K562 (cell line): ENCODE measurements around the gene ZNF326. TPM values are rescaled to one million over a fixed set of nuclear protein-coding genes. Genes with fewer than 3 reads are reported as not detected.

Experiments
- ATAC-seq: fragments of 200-7000 bp; cut with Tn5 transposase; 3 replicates; pipeline ENCODE4 v1.9.1; 2020; ENCODE audit warnings: moderate library complexity
- BruUV-seq: library from RNA; stranded (reverse); fragments of 400-500 nt; replicated peaks from 2 replicates; lab custom pipeline; 2021; lab: Mats Ljungman, UMichigan
- CTCF ChIA-PET: fragments of 300-600 bp; formaldehyde crosslinking; extraction: SDS; loops from one replicate; lab custom pipeline; 2021; ENCODE audit warnings: low intra/inter-chr PET ratio; lab: Yijun Ruan, JAX
- POLR2A ChIA-PET: fragments of 300-600, 350-650 bp; sonication (Branson Sonifier 250); formaldehyde crosslinking; extraction: SDS; loops from one replicate; lab custom pipeline; 2021; ENCODE audit warnings: antibody characterized with exemption, inconsistent platforms; lab: Yijun Ruan, JAX
- DNase-seq, 4 experiments: peaks; one replicate each; pipeline versions ENCODE4 v3.0.0 to v3.0.0-alpha.2; 2011 to 2018; ENCODE audit warnings: low spot score in 3 of 4, mixed read lengths in 3 of 4; ENCODE audit errors: extremely low read depth in 1 of 4
- FAIRE-seq: peaks from 2 replicates; lab custom pipeline; 2011; peaks lifted over from hg19 to GRCh38; lab: Jason Lieb, UNC
- H2AFZ ChIP-seq: 2 replicates; pipeline ENCODE4 v1.6.0; 2011; ENCODE audit warnings: low read depth, low read length, control low read depth, inconsistent platforms
- H3K27ac ChIP-seq: fragments of 200-600 bp; 3 replicates; pipeline ENCODE4 v1.8.0; 2011; ENCODE audit warnings: low read depth, mild to moderate bottlenecking, control low read depth, inconsistent platforms, low read length, moderate library complexity, mixed read lengths; ENCODE audit errors: extremely low read depth
- H3K27me3 ChIP-seq, 2 experiments: fragments of 300-600 bp in 1 of 2; 2 replicates in 1 of 2; 3 replicates in 1 of 2; pipeline versions ENCODE4 v1.6.0 to v1.8.0; 2011; ENCODE audit warnings: inconsistent platforms in 2 of 2, low read length in 2 of 2, mild to moderate bottlenecking in 1 of 2, mixed read lengths in 1 of 2, moderate library complexity in 1 of 2; ENCODE audit not compliant: control insufficient read depth in 2 of 2, insufficient read depth in 2 of 2
- H3K36me3 ChIP-seq: fragments of 300-600 bp; 3 replicates; pipeline ENCODE4 v1.8.0; 2011; ENCODE audit warnings: mild to moderate bottlenecking, low read length, inconsistent platforms; ENCODE audit not compliant: control insufficient read depth, insufficient read depth
- H3K4me1 ChIP-seq, 2 experiments: fragments of 200-600 bp in 1 of 2; replicated peaks in 1 of 2; 2 replicates in 1 of 2; 3 replicates in 1 of 2; pipeline versions ENCODE4 v1.5.1 to v1.8.0; 2011; ENCODE audit warnings: inconsistent platforms in 2 of 2, low read length in 2 of 2, mild to moderate bottlenecking in 1 of 2, mixed read lengths in 1 of 2, moderate library complexity in 1 of 2; ENCODE audit not compliant: control insufficient read depth in 2 of 2, insufficient read depth in 2 of 2
- H3K4me2 ChIP-seq: 2 replicates; pipeline ENCODE4 v1.6.1; 2011; ENCODE audit warnings: low read length, control low read depth, inconsistent platforms, mixed read lengths; ENCODE audit not compliant: insufficient read depth
- H3K4me3 ChIP-seq: fragments of 200-600 bp; sonication (generic), shearing (Covaris generic); 2 replicates; pipeline ENCODE4 v1.5.1; 2016; ENCODE audit warnings: control low read depth, inconsistent platforms
- H3K79me2 ChIP-seq: fragments of 200-600 bp; 3 replicates; pipeline ENCODE4 v1.8.0; 2011; ENCODE audit warnings: low read length, inconsistent platforms; ENCODE audit not compliant: control insufficient read depth, insufficient read depth
- H3K9ac ChIP-seq, 2 experiments: 2 replicates each; pipeline versions ENCODE4 v1.6.0 to v1.6.1; 2011; ENCODE audit warnings: low read depth in 2 of 2, low read length in 2 of 2, control low read depth in 1 of 2, inconsistent platforms in 1 of 2, mild to moderate bottlenecking in 1 of 2, mixed read lengths in 1 of 2; ENCODE audit not compliant: insufficient read depth in 1 of 2
- H3K9me1 ChIP-seq: one replicate; pipeline ENCODE4 v1.6.0; 2011; ENCODE audit warnings: inconsistent platforms, mild to moderate bottlenecking, low read length, moderate library complexity; ENCODE audit not compliant: control insufficient read depth, insufficient read depth
- H3K9me3 ChIP-seq: replicated peaks from 2 replicates; pipeline ENCODE4 v1.5.1; 2011; ENCODE audit warnings: low read depth, low read length, inconsistent platforms; ENCODE audit not compliant: control insufficient read depth, insufficient read depth
- H4K20me1 ChIP-seq: replicated peaks from 2 replicates; pipeline ENCODE4 v1.6.1; 2011; ENCODE audit warnings: low read length, inconsistent platforms, mixed read lengths; ENCODE audit not compliant: control insufficient read depth, insufficient read depth
- ARID1B ChIP-seq: fragments of 450-650 bp; IDR thresholded peaks from 2 replicates; pipeline ENCODE4 v1.6.1; 2016; ENCODE audit warnings: antibody characterized with exemption, mild to moderate bottlenecking, inconsistent platforms
- ARNT ChIP-seq, 2 experiments: fragments of 450-650 bp; IDR thresholded peaks; 2 replicates each; pipeline ENCODE4 v1.6.1; 2016; ENCODE audit warnings: mild to moderate bottlenecking in 1 of 2
- C11orf30 ChIP-seq: fragments of 450-650 bp; IDR thresholded peaks from 2 replicates; pipeline ENCODE4 v1.6.1; 2016; ENCODE audit warnings: low read depth, mild to moderate bottlenecking
- DACH1 ChIP-seq: fragments of 450-650 bp; IDR thresholded peaks from 2 replicates; pipeline ENCODE4 v1.6.1; 2018; ENCODE audit not compliant: partially characterized antibody
- EHMT2 ChIP-seq: fragments of 450-650 bp; IDR thresholded peaks from 2 replicates; pipeline ENCODE4 v1.6.1; 2018; ENCODE audit warnings: antibody characterized with exemption
- FOXK2 ChIP-seq, 2 experiments: fragments of 450-650 bp; IDR thresholded peaks in 1 of 2; conservative IDR thresholded peaks in 1 of 2; 2 replicates each; pipeline ENCODE4 v1.6.1; 2016; ENCODE audit warnings: low read depth in 2 of 2, mild to moderate bottlenecking in 1 of 2
- HDAC1 ChIP-seq, 2 experiments: fragments of 450-650 bp; IDR thresholded peaks; 2 replicates each; pipeline ENCODE4 v1.6.1; 2016 to 2017; ENCODE audit warnings: inconsistent platforms in 1 of 2, mild to moderate bottlenecking in 1 of 2, moderate library complexity in 1 of 2
- HDAC2 ChIP-seq: fragments of 450-650 bp; IDR thresholded peaks from 2 replicates; pipeline ENCODE4 v1.6.1; 2016; ENCODE audit warnings: mild to moderate bottlenecking
- MAFF ChIP-seq: IDR thresholded peaks from 2 replicates; pipeline ENCODE4 v1.6.1; 2012; ENCODE audit warnings: low read length, improper control_type of control experiment
- MAFK ChIP-seq: IDR thresholded peaks from 2 replicates; pipeline ENCODE4 v1.6.1; 2011; ENCODE audit warnings: low read length, improper control_type of control experiment
- MTA1 ChIP-seq: fragments of 450-650 bp; IDR thresholded peaks from 2 replicates; pipeline ENCODE4 v1.6.1; 2017; ENCODE audit warnings: borderline replicate concordance
- NR2C1 ChIP-seq, 2 experiments: fragments of 450-650 bp; IDR thresholded peaks; 2 replicates each; pipeline ENCODE4 v1.6.1; 2017; ENCODE audit warnings: mild to moderate bottlenecking in 2 of 2, antibody characterized with exemption in 1 of 2, inconsistent platforms in 1 of 2, missing compliant biosample characterization in 1 of 2, missing genetic modification characterization in 1 of 2
- NR2C2 ChIP-seq, 2 experiments: fragments of 200-800 bp in 1 of 2; sonication (Bioruptor generic) in 1 of 2; sonication (generic) in 1 of 2; formaldehyde crosslinking in 1 of 2; IDR thresholded peaks; 2 replicates each; pipeline versions ENCODE4 v1.6.1 to v1.8.0; 2016 to 2022; ENCODE audit warnings: mild to moderate bottlenecking in 1 of 2, missing compliant biosample characterization in 1 of 2, missing genetic modification characterization in 1 of 2, missing genetic modification reagents in 1 of 2
- PBX2 ChIP-seq, 2 experiments: IDR thresholded peaks in 1 of 2; conservative IDR thresholded peaks in 1 of 2; 2 replicates each; pipeline ENCODE4 v1.6.1; 2016; ENCODE audit warnings: low read depth in 2 of 2, mild to moderate bottlenecking in 1 of 2, missing compliant biosample characterization in 1 of 2, missing genetic modification characterization in 1 of 2, moderate library complexity in 1 of 2
- SOX6 ChIP-seq: fragments of 450-650 bp; IDR thresholded peaks from 2 replicates; pipeline ENCODE4 v1.6.1; 2014; ENCODE audit warnings: mild to moderate bottlenecking
- TFE3 ChIP-seq: fragments of 450-650 bp; formaldehyde crosslinking; IDR thresholded peaks from 2 replicates; pipeline ENCODE4 v1.4.0; 2020; ENCODE audit warnings: mild to moderate bottlenecking, mixed read lengths
- ZNF444 ChIP-seq: fragments of 250-450 bp; sonication (Bioruptor Pico); IDR thresholded peaks from 2 replicates; pipeline ENCODE4 v1.4.0; 2020; ENCODE audit warnings: mild to moderate bottlenecking, moderate library complexity
- ZNF551 ChIP-seq: fragments of 250-450 bp; sonication (Bioruptor Pico); IDR thresholded peaks from 2 replicates; pipeline ENCODE4 v1.5.0; 2021; ENCODE audit warnings: mild to moderate bottlenecking, moderate library complexity
- ZNF57 ChIP-seq: fragments of 450-650 bp; formaldehyde crosslinking; IDR thresholded peaks from 2 replicates; pipeline ENCODE4 v1.4.0; 2020; ENCODE audit warnings: mild to moderate bottlenecking, moderate library complexity
- WGBS: fragments of 100-300 bp; shearing (Covaris generic); methylation state at CpG from one replicate; pipeline ENCODE4 v1.1.6; 2016; ENCODE audit warnings: low coverage, mixed read lengths; ENCODE audit not compliant: insufficient coverage; ENCODE audit errors: missing lambda C conversion rate; 5-methylcytosine and 5-hydroxymethylcytosine counted together
- in situ Hi-C: fragments of 300-500 bp; cut with MboI; formaldehyde crosslinking; loops from 4 replicates; pipeline ENCODE4 v1.15.0; 2018; ENCODE audit warnings: inconsistent platforms, mixed read lengths
- intact Hi-C: fragments of 100-400 bp; cut with micrococcal nuclease; formaldehyde crosslinking; loops from 2 replicates; pipeline ENCODE4 v1.14.2; 2022
- polyA plus RNA-seq, 8 experiments: library from polyadenylated mRNA; depleted of rRNA in 4 of 8; stranded (reverse) in 5 of 8; unstranded in 3 of 8; fragments of >200 nt; fragmentation: Nextera tagmentation in 2 of 8; fragmentation: Illumina TruSeq in 1 of 8; extraction: Ambion mirVana in 2 of 8; extraction: Trizol in 1 of 8; gene quantifications; 2 replicates each; pipeline versions ENCODE4 v1.2.1 to v1.2.3, GENCODE V29; 2011 to 2014; ENCODE audit warnings: inconsistent platforms in 1 of 8, missing spikeins in 1 of 8
- total RNA-seq, 7 experiments: library from RNA; depleted of rRNA in 6 of 7; stranded (reverse); fragments of >200 nt in 6 of 7; fragmentation: Illumina TruSeq in 2 of 7; extraction: Trizol in 2 of 7; gene quantifications; 2 replicates each; pipeline versions ENCODE4 v1.2.1 to v1.2.3, GENCODE V29; 2011 to 2021; ENCODE audit warnings: low replicate concordance in 1 of 7

Gene ZNF326
- total and polyA plus RNA-seq, 9 of the 15 experiments (the other 6 are each of a cell fraction or from before 2014, with no cell fraction given), result 7.2 to 33.2 (median 20.1) TPM

GRCh38 chr1:90007979-90008404 is 13.1 kb downstream of the ZNF326 start:
- H2AFZ ChIP-seq, result no peak overlapping the region
- in situ Hi-C loops, result no loop called here
- no peak overlapping the region for H3K4me3 ChIP-seq
- peaks cover 71% of the 10 kb centered on the region for H3K79me2 ChIP-seq
- intact Hi-C loops, result loop anchor here (10.0 kb wide), 1 partner anchor 1323 kb away; the partner anchor contains the start of gene PKN2
- peaks cover 76% of the 10 kb centered on the region for H3K36me3 ChIP-seq
- peak overlapping the region; percentile 45 for H3K4me2 ChIP-seq
- ChIA-PET CTCF (no interaction called here), POLR2A (interaction anchor here (0.7 to 1.7 kb wide), 3 partner anchors 15 to 193 kb away, joined by 3 to 5 read pairs (median 5); partner anchors contain the start of gene LRRC8D)
- WGBS, result 3% methylated on average over 2 of the region's 2 CpGs
- H3K9me1 ChIP-seq, result no peaks in the 10 kb centered on the region
- H3K4me1 ChIP-seq, result peaks cover 0 to 25% of the 10 kb centered on the region in 2 experiments; a peak in 4 of 5 replicates
- peak overlapping the region; percentile 50; the same call in 2 of the 3 replicates for H3K27ac ChIP-seq
- no peaks in the 10 kb centered on the region for H3K27me3 ChIP-seq
- peak; percentile 77 for ATAC-seq
- FAIRE-seq, result peak; percentile 74
- BruUV-seq, result no TSS peak
- peak in 1 of 4 experiments; percentile 17 for DNase-seq
- H4K20me1 ChIP-seq, result no peaks in the 10 kb centered on the region; the same call in 1 of the 2 replicates
- peak overlapping the region in 1 of 2 experiments; percentile 24; a peak in 1 of 4 replicates for H3K9ac ChIP-seq
- H3K9me3 ChIP-seq, result no peaks in the 10 kb centered on the region
- no peak for TF ChIP-seq ZNF444 (CRISPR knock-in tag)
- TF ChIP-seq MAFF, result peak; percentile 77
- no peak for TF ChIP-seq NR2C2 (CRISPR knock-in tag; IDR thresholded peaks at IDR 0.05)
- TF ChIP-seq NR2C2 (tag; IDR thresholded peaks at IDR 0.05), result peak; percentile 40; the same call in 1 of the 2 replicates
- TF ChIP-seq PBX2 (CRISPR knock-in tag; IDR thresholded peaks at IDR 0.05; ENCODE audit: low read depth), result no peak
- peak; percentile 83 for TF ChIP-seq PBX2 (tag; conservative IDR thresholded peaks at IDR 0.05; ENCODE audit: low read depth)
- no peak for TF ChIP-seq ZNF551 (CRISPR knock-in tag)
- TF ChIP-seq EHMT2, result peak; percentile 32
- peak; percentile 90 for TF ChIP-seq C11orf30
- TF ChIP-seq DACH1, result no peak
- peak; percentile 53; the same call in 1 of the 2 replicates for TF ChIP-seq HDAC2
- peak; percentile 75 to 78; a peak in 3 of 4 replicates for TF ChIP-seq FOXK2 (conservative IDR thresholded peaks at IDR 0.05 in 1 of 2, IDR thresholded peaks at IDR 0.05 in 1 of 2; ENCODE audit: low read depth in 2 of 2)
- 0 out of 2 replicates have a peak, but pooled peaks have one; percentile 19 for TF ChIP-seq MTA1
- peak; percentile 23; the same call in 1 of the 2 replicates for TF ChIP-seq SOX6
- 0 out of 2 replicates have a peak, but pooled peaks have one; percentile 15 for TF ChIP-seq NR2C1 (IDR thresholded peaks at IDR 0.05)
- TF ChIP-seq NR2C1 (tag; IDR thresholded peaks at IDR 0.05), result no peak
- TF ChIP-seq ARID1B, result peak; percentile 52
- no peak for TF ChIP-seq TFE3
- TF ChIP-seq ARNT (IDR thresholded peaks at IDR 0.05), result 0 out of 4 replicates have a peak, but pooled peaks of 1 of the 2 experiments have one; percentile 28
- TF ChIP-seq HDAC1 (IDR thresholded peaks at IDR 0.05), result peak in 1 of 2 experiments; percentile 55; a peak in 1 of 4 replicates
- no peak for TF ChIP-seq ZNF57 (CRISPR knock-in tag)
- TF ChIP-seq MAFK, result peak; percentile 67
